ENCODE measurements around the gene PLAAT5. TPM values are rescaled to one million over a fixed set of nuclear protein-coding genes. Genes with fewer than 3 reads are reported as not detected.
"Not testable (repeated sequence)": the region's sequence is repeated elsewhere in the genome, so short reads cannot be mapped to it uniquely, and the experiment has no call there.

The PLAAT5 gene
- total RNA-seq, 6 experiments from 2014 or later = not detected

GRCh38 chr11:63445720-63446119 is 45.2 kb downstream of the PLAAT5 start:
- TF ChIP-seq POLR2A (IDR thresholded peaks at IDR 0.05) = no peak
- no peak for TF ChIP-seq CTCF (IDR thresholded peaks at IDR 0.05)
- intact Hi-C loops (cut with DNase I) = no loop called here
- H3K9me3 ChIP-seq = no peaks in the 10 kb centered on the region
- H3K4me1 ChIP-seq = no peaks in the 10 kb centered on the region
- DNase-seq (no peak), ATAC-seq (no peak)
- no peaks in the 10 kb centered on the region for H3K27me3 ChIP-seq
- H3K27ac ChIP-seq = no peak overlapping the region
- H3K4me3 ChIP-seq = no peak overlapping the region
- no peaks in the 10 kb centered on the region for H3K36me3 ChIP-seq

GRCh38 chr11:63445118-63445517 is 45.8 kb downstream of the PLAAT5 start:
- H3K9me3 ChIP-seq = no peaks in the 10 kb centered on the region
- no peak overlapping the region for H3K4me3 ChIP-seq
- no peaks in the 10 kb centered on the region for H3K4me1 ChIP-seq
- no peak for ATAC-seq
- no peaks in the 10 kb centered on the region for H3K36me3 ChIP-seq
- DNase-seq = no peak
- TF ChIP-seq POLR2A (IDR thresholded peaks at IDR 0.05) = no peak
- no peak for TF ChIP-seq CTCF (IDR thresholded peaks at IDR 0.05)
- no peak overlapping the region for H3K27ac ChIP-seq
- H3K27me3 ChIP-seq = no peaks in the 10 kb centered on the region
- WGBS (ENCODE audit: insufficient coverage, low coverage, low lambda C conversion rate, missing lambda C conversion rate) = 69% methylated on average over 2 of the region's 2 CpGs
- intact Hi-C loops (cut with DNase I) = no loop called here

- ATAC-seq (no peak), DNase-seq (no peak)
- WGBS (ENCODE audit: insufficient coverage, low coverage, low lambda C conversion rate, missing lambda C conversion rate) = 63% methylated on average over 2 of the region's 2 CpGs
- no peaks in the 10 kb centered on the region for H3K36me3 ChIP-seq
- no peak overlapping the region for H3K27ac ChIP-seq
- no peaks in the 10 kb centered on the region for H3K4me1 ChIP-seq
- no peaks in the 10 kb centered on the region for H3K9me3 ChIP-seq
- H3K27me3 ChIP-seq = no peaks in the 10 kb centered on the region
- no peak overlapping the region for H3K4me3 ChIP-seq
- TF ChIP-seq POLR2A (IDR thresholded peaks at IDR 0.05) (no peak), CTCF (IDR thresholded peaks at IDR 0.05) (no peak)
- intact Hi-C loops (cut with DNase I) = no loop called here
Observed at GRCh38 chr11:63444160-63444559, 46.8 kb downstream of the PLAAT5 start.

GRCh38 chr11:63443714-63444113 is 47.3 kb downstream of the PLAAT5 start:
- TF ChIP-seq POLR2A (IDR thresholded peaks at IDR 0.05) = no peak
- no peak for TF ChIP-seq CTCF (IDR thresholded peaks at IDR 0.05)
- Histone ChIP-seq H3K4me1 (no peaks in the 10 kb centered on the region), H3K9me3 (no peaks in the 10 kb centered on the region), H3K36me3 (no peaks in the 10 kb centered on the region), H3K27me3 (no peaks in the 10 kb centered on the region), H3K4me3 (no peak overlapping the region), H3K27ac (no peak overlapping the region)
- intact Hi-C loops (cut with DNase I) = no loop called here
- ATAC-seq (no peak), DNase-seq (no peak)
- WGBS (ENCODE audit: insufficient coverage, low coverage, low lambda C conversion rate, missing lambda C conversion rate) = 35% methylated on average over 1 of the region's 1 CpG

DNA sequence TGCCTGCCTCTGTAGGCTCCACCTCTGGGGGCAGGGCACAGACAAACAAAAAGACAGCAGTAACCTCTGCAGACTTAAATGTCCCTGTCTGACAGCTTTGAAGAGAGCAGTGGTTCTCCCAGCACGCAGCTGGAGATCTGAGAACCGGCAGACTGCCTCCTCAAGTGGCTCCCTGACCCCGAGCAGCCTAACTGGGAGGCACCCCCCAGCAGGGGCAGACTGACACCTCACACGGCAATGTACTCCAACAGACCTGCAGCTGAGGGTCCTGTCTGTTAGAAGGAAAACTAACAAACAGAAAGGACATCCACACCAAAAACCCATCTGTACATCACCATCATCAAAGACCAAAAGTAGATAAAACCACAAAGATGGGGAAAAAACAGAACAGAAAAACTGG is 55.1 kb downstream of the PLAAT5 start:
- ATAC-seq; H3K4me3 ChIP-seq; H3K27me3 ChIP-seq; intact Hi-C loops (cut with DNase I); H3K9me3 ChIP-seq; H3K27ac ChIP-seq; H3K36me3 ChIP-seq; DNase-seq; H3K4me1 ChIP-seq: not testable (repeated sequence)
- 43% methylated on average over 1 of the region's 4 CpGs for WGBS (ENCODE audit: insufficient coverage, low coverage, low lambda C conversion rate, missing lambda C conversion rate)

DNA sequence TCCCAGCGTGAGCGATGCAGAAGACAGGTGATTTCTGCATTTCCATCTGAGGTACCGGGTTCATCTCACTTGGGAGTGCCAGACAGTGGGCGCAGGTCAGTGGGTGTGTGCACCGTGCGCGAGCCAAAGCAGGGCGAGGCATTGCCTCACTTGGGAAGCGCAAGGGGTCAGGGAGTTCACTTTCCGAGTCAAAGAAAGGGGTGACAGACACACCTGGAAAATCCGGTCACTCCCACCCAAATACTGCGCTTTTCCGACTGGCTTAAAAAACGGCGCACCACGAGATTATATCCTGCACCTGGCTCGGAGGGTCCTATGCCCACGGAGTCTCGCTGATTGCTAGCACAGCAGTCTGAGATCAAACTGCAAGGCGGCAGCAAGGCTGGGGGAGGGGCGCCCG is 55.6 kb downstream of the PLAAT5 start:
- 87% methylated on average over 9 of the region's 22 CpGs for WGBS (ENCODE audit: insufficient coverage, low coverage, low lambda C conversion rate, missing lambda C conversion rate)

GRCh38 chr11:63430731-63431130 is 60.2 kb downstream of the PLAAT5 start:
- DNase-seq; H3K9me3 ChIP-seq; H3K4me1 ChIP-seq; H3K27me3 ChIP-seq; ATAC-seq; H3K36me3 ChIP-seq; H3K27ac ChIP-seq; H3K4me3 ChIP-seq; intact Hi-C loops (cut with DNase I): not testable (repeated sequence)
- WGBS (ENCODE audit: insufficient coverage, low coverage, low lambda C conversion rate, missing lambda C conversion rate) = no CpG with 5 or more reads among the region's 2 CpGs

More for the DNA sequence above, 55.6 kb downstream of the PLAAT5 start:
- DNase-seq; H3K4me3 ChIP-seq; ATAC-seq; H3K27me3 ChIP-seq; H3K9me3 ChIP-seq; intact Hi-C loops (cut with DNase I); H3K36me3 ChIP-seq; H3K27ac ChIP-seq; H3K4me1 ChIP-seq: not testable (repeated sequence)

Data from right lobe of liver (tissue), 6 donors.